ENCODE data around the gene ZNF516.

The ZNF516 gene

GRCh38 chr18:76398295-76398694, 96.7 kb downstream of the ZNF516 start:
- DNase-seq, result no peak

GRCh38 chr18:76397631-76398030, 97.4 kb downstream of the ZNF516 start:
- DNase-seq, result no peak

- no peak for DNase-seq
Measured at GRCh38 chr18:76396792-76397191, 98.2 kb downstream of the ZNF516 start.

GRCh38 chr18:76395609-76396008, 99.4 kb downstream of the ZNF516 start:
- DNase-seq, result no peak

GRCh38 chr18:76394780-76395476, 100.1 kb downstream of the ZNF516 start:
- DNase-seq, result no peak

GRCh38 chr18:76392349-76392748, 102.7 kb downstream of the ZNF516 start:
- no peak for DNase-seq

GRCh38 chr18:76391746-76392145, 103.3 kb downstream of the ZNF516 start:
- DNase-seq, result no peak

- DNase-seq, result no peak
Measured at GRCh38 chr18:76391038-76391437, 104.0 kb downstream of the ZNF516 start.

GRCh38 chr18:76390452-76391035, 104.5 kb downstream of the ZNF516 start:
- no peak for DNase-seq

- DNase-seq, result no peak
Measured at GRCh38 chr18:76389716-76390115, 105.3 kb downstream of the ZNF516 start.

- no peak for DNase-seq
Measured at GRCh38 chr18:76388891-76389423, 106.1 kb downstream of the ZNF516 start.

GRCh38 chr18:76388261-76388660, 106.8 kb downstream of the ZNF516 start:
- DNase-seq, result no peak

- no peak for DNase-seq
Measured at GRCh38 chr18:76387608-76388007, 107.4 kb downstream of the ZNF516 start.

- no peak for DNase-seq
Measured at GRCh38 chr18:76386886-76387285, 108.2 kb downstream of the ZNF516 start.

GRCh38 chr18:76386071-76386470, 109.0 kb downstream of the ZNF516 start:
- DNase-seq, result no peak

- DNase-seq, result no peak
Measured at GRCh38 chr18:76385681-76385975, 109.4 kb downstream of the ZNF516 start.

GRCh38 chr18:76384861-76385680, 110.0 kb downstream of the ZNF516 start:
- no peak for DNase-seq

- DNase-seq, result no peak
Measured at GRCh38 chr18:76384114-76384790, 110.8 kb downstream of the ZNF516 start.

- DNase-seq, result no peak
Measured at GRCh38 chr18:76383636-76384035, 111.4 kb downstream of the ZNF516 start.

- no peak for DNase-seq
Measured at GRCh38 chr18:76382275-76382674, 112.8 kb downstream of the ZNF516 start.

GRCh38 chr18:76380791-76381405, 114.1 kb downstream of the ZNF516 start:
- no peak for DNase-seq

- DNase-seq, result no peak
Measured at GRCh38 chr18:76380127-76380729, 114.8 kb downstream of the ZNF516 start.

Measured in activated gamma-delta T cell (primary cell).